SK-N-SH treated with all-trans-retinoic acid at 6 μM for 48 hours (cell line): ENCODE measurements around the gene PDE5A.
A peak's percentile ranks its signal among the peaks of the same experiment; 100 is the strongest.

Source experiments
- ATAC-seq: fragments of 200-7000 bp; cut with Tn5 transposase; 3 replicates; pipeline ENCODE4 v1.9.1; 2020; ENCODE audit warnings: mild to moderate bottlenecking, moderate library complexity
- ARNTL ChIP-seq: fragments of 450-650 bp; formaldehyde crosslinking; IDR thresholded peaks from 2 replicates; pipeline ENCODE4 v1.5.0; 2020; ENCODE audit warnings: low read depth, mild to moderate bottlenecking, moderate library complexity, borderline replicate concordance
- BACH2 ChIP-seq: fragments of 250-450 bp; sonication (Bioruptor Pico); IDR thresholded peaks from 2 replicates; pipeline ENCODE4 v1.9.0; 2021; ENCODE audit warnings: mild to moderate bottlenecking, borderline replicate concordance
- CSDC2 ChIP-seq: fragments of 250-450 bp; sonication (Bioruptor Pico); IDR thresholded peaks from 2 replicates; pipeline ENCODE4 v1.5.0; 2020; ENCODE audit warnings: mild to moderate bottlenecking, moderate library complexity
- ESRRG ChIP-seq: fragments of 250-450 bp; sonication (Bioruptor Pico); IDR thresholded peaks from 2 replicates; pipeline ENCODE4 v1.6.1; 2021; ENCODE audit warnings: mild to moderate bottlenecking
- GLIS3 ChIP-seq: fragments of 250-450 bp; sonication (Bioruptor Pico); IDR thresholded peaks from 2 replicates; pipeline ENCODE4 v1.5.0; 2020; ENCODE audit warnings: mild to moderate bottlenecking, moderate library complexity
- ISL1 ChIP-seq: fragments of 250-450 bp; sonication (Bioruptor Pico); IDR thresholded peaks from 2 replicates; pipeline ENCODE4 v2.1.2; 2022; ENCODE audit warnings: mild to moderate bottlenecking, moderate library complexity
- OSR1 ChIP-seq: fragments of 250-450 bp; sonication (Bioruptor Pico); IDR thresholded peaks from 2 replicates; pipeline ENCODE4 v1.8.0; 2022; ENCODE audit warnings: moderate library complexity, mild to moderate bottlenecking, inconsistent platforms
- PPARA ChIP-seq: fragments of 250-450 bp; sonication (Bioruptor Pico); IDR thresholded peaks from 2 replicates; pipeline ENCODE4 v1.5.0; 2020; ENCODE audit warnings: mild to moderate bottlenecking, borderline replicate concordance
- RARB ChIP-seq: fragments of 250-450 bp; sonication (Bioruptor Pico); IDR thresholded peaks from 2 replicates; pipeline ENCODE4 v1.8.0; 2021; ENCODE audit warnings: mild to moderate bottlenecking, moderate library complexity
- TOX ChIP-seq: fragments of 250-450 bp; sonication (Bioruptor Pico); IDR thresholded peaks from 2 replicates; pipeline ENCODE4 v1.8.0; 2021; ENCODE audit warnings: mild to moderate bottlenecking, moderate library complexity, borderline replicate concordance
- ZC3H10 ChIP-seq: fragments of 250-450 bp; sonication (Bioruptor Pico); IDR thresholded peaks from 2 replicates; pipeline ENCODE4 v1.5.1; 2021; ENCODE audit warnings: mild to moderate bottlenecking, moderate library complexity
- ZFP30 ChIP-seq: fragments of 450-650 bp; formaldehyde crosslinking; IDR thresholded peaks from 2 replicates; pipeline ENCODE4 v1.5.0; 2022; ENCODE audit warnings: mild to moderate bottlenecking, moderate library complexity
- ZNF565 ChIP-seq: fragments of 450-650 bp; formaldehyde crosslinking; conservative IDR thresholded peaks from 2 replicates; pipeline ENCODE4 v1.5.0; 2020; ENCODE audit warnings: low read depth, mild to moderate bottlenecking, moderate library complexity
- TF ChIP-seq, protein P1 (sequence below): fragments of 250-450 bp; sonication (Bioruptor Pico); IDR thresholded peaks from 2 replicates; pipeline ENCODE4 v1.5.1; 2020; ENCODE audit warnings: low read depth, mild to moderate bottlenecking, moderate library complexity
- TF ChIP-seq, protein P2 (sequence below): fragments of 250-450 bp; sonication (Bioruptor Pico); IDR thresholded peaks from 2 replicates; pipeline ENCODE4 v1.8.0; 2021; ENCODE audit warnings: low read depth, mild to moderate bottlenecking, moderate library complexity, borderline replicate concordance
- TF ChIP-seq, protein P3 (sequence below): fragments of 250-450 bp; sonication (Bioruptor Pico); IDR thresholded peaks from 2 replicates; pipeline ENCODE4 v1.5.1; 2021; ENCODE audit warnings: mild to moderate bottlenecking, moderate library complexity
- TF ChIP-seq, protein P4 (sequence below): fragments of 250-450 bp; sonication (Bioruptor Pico); IDR thresholded peaks from 2 replicates; pipeline ENCODE4 v1.5.0; 2020; ENCODE audit warnings: mild to moderate bottlenecking, moderate library complexity

PDE5A gene

DNA sequence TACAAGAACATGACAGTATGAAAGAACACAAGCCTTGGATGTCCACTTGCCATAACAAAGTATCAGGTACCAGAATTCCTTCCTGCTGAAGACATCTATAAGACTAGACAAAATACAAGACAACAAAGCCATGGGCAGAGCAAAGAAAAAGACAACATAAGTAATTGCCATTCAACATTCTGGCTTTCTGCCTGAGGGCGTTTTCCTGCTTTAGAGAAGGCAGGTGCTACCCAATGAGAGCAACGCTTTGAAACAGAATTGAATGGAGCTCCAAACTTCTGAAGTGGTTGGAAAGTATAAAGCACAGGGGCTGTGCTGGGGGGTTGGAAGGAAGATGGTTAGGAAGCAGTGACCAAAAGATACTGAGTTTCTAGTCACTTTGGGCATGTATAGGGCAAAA, 30.1 kb downstream of the PDE5A start:
- TF ChIP-seq ZC3H10 (CRISPR knock-in tag) (no peak), ARNTL (CRISPR knock-in tag) (no peak), GLIS3 (CRISPR knock-in tag) (no peak), CSDC2 (CRISPR knock-in tag) (no peak)
- TF ChIP-seq, protein P1, sequence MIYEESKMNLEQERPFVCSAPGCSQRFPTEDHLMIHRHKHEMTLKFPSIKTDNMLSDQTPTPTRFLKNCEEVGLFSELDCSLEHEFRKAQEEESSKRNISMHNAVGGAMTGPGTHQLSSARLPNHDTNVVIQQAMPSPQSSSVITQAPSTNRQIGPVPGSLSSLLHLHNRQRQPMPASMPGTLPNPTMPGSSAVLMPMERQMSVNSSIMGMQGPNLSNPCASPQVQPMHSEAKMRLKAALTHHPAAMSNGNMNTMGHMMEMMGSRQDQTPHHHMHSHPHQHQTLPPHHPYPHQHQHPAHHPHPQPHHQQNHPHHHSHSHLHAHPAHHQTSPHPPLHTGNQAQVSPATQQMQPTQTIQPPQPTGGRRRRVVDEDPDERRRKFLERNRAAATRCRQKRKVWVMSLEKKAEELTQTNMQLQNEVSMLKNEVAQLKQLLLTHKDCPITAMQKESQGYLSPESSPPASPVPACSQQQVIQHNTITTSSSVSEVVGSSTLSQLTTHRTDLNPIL: no peak

DNA sequence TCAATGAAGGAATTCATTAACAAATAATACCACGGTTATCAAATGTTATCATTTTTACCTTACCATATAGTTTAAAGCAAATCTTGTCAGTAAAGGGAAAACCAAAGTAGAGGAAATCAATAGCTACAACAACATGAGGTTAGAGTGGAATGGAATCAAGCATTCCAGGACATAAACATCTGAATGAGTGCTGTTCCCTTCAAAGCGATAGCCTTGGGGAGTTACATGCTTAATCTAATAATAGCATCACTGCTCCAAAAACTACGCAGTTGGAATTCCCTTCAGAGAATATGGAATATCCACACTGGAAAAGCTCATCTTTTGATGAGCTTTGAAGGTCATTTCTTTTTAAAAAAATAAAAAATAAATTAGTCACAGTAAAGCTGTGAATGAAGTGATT, 31.2 kb downstream of the PDE5A start:
- TF ChIP-seq ZFP30 (CRISPR knock-in tag) (0 out of 2 replicates have a peak, but pooled peaks have one; percentile 19), ISL1 (CRISPR knock-in tag) (no peak), GLIS3 (CRISPR knock-in tag) (no peak), ZNF565 (CRISPR knock-in tag) (no peak)
- no peak for ATAC-seq

More for the DNA sequence above, 30.1 kb downstream of the PDE5A start:
- no peak for ATAC-seq

DNA sequence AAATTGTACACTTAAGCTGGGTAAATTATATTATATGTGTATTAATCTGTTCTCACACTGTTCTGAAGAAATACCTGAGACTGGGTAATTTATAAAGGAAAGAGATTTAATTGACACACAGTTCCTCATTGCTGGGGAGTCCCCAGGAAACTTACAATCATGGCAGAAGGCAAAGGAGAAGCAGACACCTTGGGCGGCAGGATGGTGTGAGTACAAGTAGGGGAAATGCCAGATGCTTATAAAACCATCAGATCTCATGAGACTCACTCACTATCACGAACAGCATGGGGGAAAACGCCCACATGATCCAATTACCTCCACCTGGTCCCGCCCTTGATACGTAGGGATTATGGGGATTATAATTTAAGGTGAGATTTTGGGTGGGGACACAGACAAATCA, 34.9 kb downstream of the PDE5A start:
- TF ChIP-seq OSR1 (CRISPR knock-in tag) (no peak), RARB (CRISPR knock-in tag) (no peak), BACH2 (no peak), CSDC2 (CRISPR knock-in tag) (no peak), ARNTL (CRISPR knock-in tag) (no peak), ESRRG (CRISPR knock-in tag) (no peak), PPARA (CRISPR knock-in tag) (no peak), TOX (no peak), ISL1 (CRISPR knock-in tag) (no peak)
- TF ChIP-seq, protein P1: no peak
- TF ChIP-seq, protein P2, sequence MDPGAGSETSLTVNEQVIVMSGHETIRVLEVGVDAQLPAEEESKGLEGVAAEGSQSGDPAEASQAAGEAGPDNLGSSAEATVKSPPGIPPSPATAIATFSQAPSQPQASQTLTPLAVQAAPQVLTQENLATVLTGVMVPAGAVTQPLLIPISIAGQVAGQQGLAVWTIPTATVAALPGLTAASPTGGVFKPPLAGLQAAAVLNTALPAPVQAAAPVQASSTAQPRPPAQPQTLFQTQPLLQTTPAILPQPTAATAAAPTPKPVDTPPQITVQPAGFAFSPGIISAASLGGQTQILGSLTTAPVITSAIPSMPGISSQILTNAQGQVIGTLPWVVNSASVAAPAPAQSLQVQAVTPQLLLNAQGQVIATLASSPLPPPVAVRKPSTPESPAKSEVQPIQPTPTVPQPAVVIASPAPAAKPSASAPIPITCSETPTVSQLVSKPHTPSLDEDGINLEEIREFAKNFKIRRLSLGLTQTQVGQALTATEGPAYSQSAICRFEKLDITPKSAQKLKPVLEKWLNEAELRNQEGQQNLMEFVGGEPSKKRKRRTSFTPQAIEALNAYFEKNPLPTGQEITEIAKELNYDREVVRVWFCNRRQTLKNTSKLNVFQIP (CRISPR knock-in tag): no peak
- TF ChIP-seq, protein P3, sequence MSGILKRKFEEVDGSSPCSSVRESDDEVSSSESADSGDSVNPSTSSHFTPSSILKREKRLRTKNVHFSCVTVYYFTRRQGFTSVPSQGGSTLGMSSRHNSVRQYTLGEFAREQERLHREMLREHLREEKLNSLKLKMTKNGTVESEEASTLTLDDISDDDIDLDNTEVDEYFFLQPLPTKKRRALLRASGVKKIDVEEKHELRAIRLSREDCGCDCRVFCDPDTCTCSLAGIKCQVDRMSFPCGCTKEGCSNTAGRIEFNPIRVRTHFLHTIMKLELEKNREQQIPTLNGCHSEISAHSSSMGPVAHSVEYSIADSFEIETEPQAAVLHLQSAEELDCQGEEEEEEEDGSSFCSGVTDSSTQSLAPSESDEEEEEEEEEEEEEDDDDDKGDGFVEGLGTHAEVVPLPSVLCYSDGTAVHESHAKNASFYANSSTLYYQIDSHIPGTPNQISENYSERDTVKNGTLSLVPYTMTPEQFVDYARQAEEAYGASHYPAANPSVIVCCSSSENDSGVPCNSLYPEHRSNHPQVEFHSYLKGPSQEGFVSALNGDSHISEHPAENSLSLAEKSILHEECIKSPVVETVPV (CRISPR knock-in tag): no peak
- TF ChIP-seq, protein P4, sequence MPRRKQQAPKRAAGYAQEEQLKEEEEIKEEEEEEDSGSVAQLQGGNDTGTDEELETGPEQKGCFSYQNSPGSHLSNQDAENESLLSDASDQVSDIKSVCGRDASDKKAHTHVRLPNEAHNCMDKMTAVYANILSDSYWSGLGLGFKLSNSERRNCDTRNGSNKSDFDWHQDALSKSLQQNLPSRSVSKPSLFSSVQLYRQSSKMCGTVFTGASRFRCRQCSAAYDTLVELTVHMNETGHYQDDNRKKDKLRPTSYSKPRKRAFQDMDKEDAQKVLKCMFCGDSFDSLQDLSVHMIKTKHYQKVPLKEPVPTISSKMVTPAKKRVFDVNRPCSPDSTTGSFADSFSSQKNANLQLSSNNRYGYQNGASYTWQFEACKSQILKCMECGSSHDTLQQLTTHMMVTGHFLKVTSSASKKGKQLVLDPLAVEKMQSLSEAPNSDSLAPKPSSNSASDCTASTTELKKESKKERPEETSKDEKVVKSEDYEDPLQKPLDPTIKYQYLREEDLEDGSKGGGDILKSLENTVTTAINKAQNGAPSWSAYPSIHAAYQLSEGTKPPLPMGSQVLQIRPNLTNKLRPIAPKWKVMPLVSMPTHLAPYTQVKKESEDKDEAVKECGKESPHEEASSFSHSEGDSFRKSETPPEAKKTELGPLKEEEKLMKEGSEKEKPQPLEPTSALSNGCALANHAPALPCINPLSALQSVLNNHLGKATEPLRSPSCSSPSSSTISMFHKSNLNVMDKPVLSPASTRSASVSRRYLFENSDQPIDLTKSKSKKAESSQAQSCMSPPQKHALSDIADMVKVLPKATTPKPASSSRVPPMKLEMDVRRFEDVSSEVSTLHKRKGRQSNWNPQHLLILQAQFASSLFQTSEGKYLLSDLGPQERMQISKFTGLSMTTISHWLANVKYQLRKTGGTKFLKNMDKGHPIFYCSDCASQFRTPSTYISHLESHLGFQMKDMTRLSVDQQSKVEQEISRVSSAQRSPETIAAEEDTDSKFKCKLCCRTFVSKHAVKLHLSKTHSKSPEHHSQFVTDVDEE (CRISPR knock-in tag): no peak
- ATAC-seq: no peak

DNA sequence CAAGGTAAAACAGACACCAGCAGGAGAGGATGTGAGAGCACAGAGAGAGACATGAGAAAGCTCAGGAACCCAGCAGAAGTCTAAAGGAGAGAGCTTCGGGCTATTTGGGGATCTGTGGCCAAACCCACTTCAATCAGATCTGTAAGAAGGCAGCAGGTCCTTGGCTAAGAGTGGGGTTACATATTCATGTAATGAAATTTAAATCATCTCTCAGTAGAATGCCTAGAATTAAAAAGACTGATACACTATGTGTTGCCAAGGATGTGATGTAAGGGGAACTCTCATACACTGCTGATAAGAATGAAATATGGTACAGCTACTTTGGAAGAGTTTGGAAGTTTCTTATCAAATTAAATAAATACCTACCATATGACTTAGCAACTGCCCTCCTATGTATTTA, 35.8 kb downstream of the PDE5A start:
- ATAC-seq: peak; percentile 35; the same call in 2 of the 3 replicates
- TF ChIP-seq, protein P2 (CRISPR knock-in tag): no peak
- TF ChIP-seq ISL1 (CRISPR knock-in tag): peak; percentile 86
- TF ChIP-seq, protein P1: peak; percentile 71
